IMR-90 (cell line): ENCODE data around the gene PLAAT2. TPM values are rescaled to one million over a fixed set of nuclear protein-coding genes. Genes with fewer than 3 reads are reported as not detected.
A peak's percentile ranks its signal among the peaks of the same experiment; 100 is the strongest.

ENCODE experiments used
- ATAC-seq: fragments of 200-7000 bp; cut with Tn5 transposase; 2 replicates; pipeline ENCODE4 v1.9.1; 2020; ENCODE audit warnings: low read depth, mild to moderate bottlenecking, moderate library complexity
- BruUV-seq: library from RNA; stranded (reverse); fragments of 400-500 nt; replicated peaks from 2 replicates; lab custom pipeline; 2021; lab: Mats Ljungman, UMichigan
- CTCF ChIA-PET: fragments of 300-600 bp; formaldehyde crosslinking; extraction: SDS; loops from one replicate; lab custom pipeline; 2021; ENCODE audit warnings: antibody characterized with exemption; lab: Yijun Ruan, JAX
- POLR2A ChIA-PET: fragments of 300-600 bp; sonication (Branson Sonifier 250); formaldehyde crosslinking; loops from one replicate; lab custom pipeline; 2022; ENCODE audit warnings: antibody characterized with exemption; ENCODE audit not compliant: unreplicated experiment; lab: Charles Lee
- DNase-seq: peaks from one replicate; pipeline ENCODE4 v3.0.0; 2013
- H2AFZ ChIP-seq: replicated peaks from 2 replicates; pipeline ENCODE3; 2013; ENCODE audit warnings: low read length, mild to moderate bottlenecking; ENCODE audit not compliant: poor library complexity
- H2AK5ac ChIP-seq: 2 replicates; pipeline ENCODE4 v1.6.1; 2013; ENCODE audit warnings: low read depth, low read length, inconsistent platforms
- H2AK9ac ChIP-seq: replicated peaks from 2 replicates; pipeline ENCODE3; 2013; ENCODE audit warnings: mild to moderate bottlenecking, low read depth, low read length, moderate library complexity; ENCODE audit not compliant: poor library complexity
- H2BK120ac ChIP-seq: 2 replicates; pipeline ENCODE4 v1.6.1; 2013; ENCODE audit warnings: low read depth, low read length, inconsistent platforms
- H2BK15ac ChIP-seq: 3 replicates; pipeline ENCODE4 v1.6.1; 2013; ENCODE audit warnings: low read depth, low read length, inconsistent platforms
- H2BK20ac ChIP-seq: 2 replicates; pipeline ENCODE4 v1.6.1; 2013; ENCODE audit warnings: low read depth, mild to moderate bottlenecking, inconsistent platforms, low read length, moderate library complexity
- H2BK5ac ChIP-seq: 2 replicates; pipeline ENCODE4 v1.6.1; 2013; ENCODE audit warnings: mild to moderate bottlenecking, low read depth, low read length, inconsistent platforms; ENCODE audit not compliant: poor library complexity, severe bottlenecking
- H3K14ac ChIP-seq: replicated peaks from 2 replicates; pipeline ENCODE4 v1.6.1; 2013; ENCODE audit warnings: low read depth, low read length, inconsistent platforms
- H3K18ac ChIP-seq: 2 replicates; pipeline ENCODE4 v1.6.1; 2013; ENCODE audit warnings: low read depth, low read length, control low read depth
- H3K23ac ChIP-seq: 2 replicates; pipeline ENCODE4 v1.6.1; 2013; ENCODE audit warnings: low read depth, low read length, inconsistent platforms
- H3K27ac ChIP-seq: 2 replicates; pipeline ENCODE4 v1.5.1; 2013; ENCODE audit warnings: mild to moderate bottlenecking, control low read depth, low read length; ENCODE audit not compliant: insufficient read depth
- H3K27me3 ChIP-seq: 2 replicates; pipeline ENCODE4 v1.6.1; 2013; ENCODE audit warnings: low read length; ENCODE audit not compliant: control insufficient read depth, insufficient read depth
- H3K36me3 ChIP-seq: 2 replicates; pipeline ENCODE4 v1.6.1; 2013; ENCODE audit warnings: low read length, mixed read lengths; ENCODE audit not compliant: control insufficient read depth, insufficient read depth
- H3K4ac ChIP-seq: 2 replicates; pipeline ENCODE4 v1.6.1; 2013; ENCODE audit warnings: low read depth, low read length, inconsistent platforms
- H3K4me1 ChIP-seq: 2 replicates; pipeline ENCODE4 v1.6.1; 2013; ENCODE audit warnings: low read length, mixed read lengths; ENCODE audit not compliant: control insufficient read depth, insufficient read depth
- H3K4me2 ChIP-seq: 2 replicates; pipeline ENCODE4 v1.6.1; 2013; ENCODE audit warnings: low read depth, mild to moderate bottlenecking, control low read depth, low read length, moderate library complexity
- H3K4me3 ChIP-seq: 2 replicates; pipeline ENCODE4 v1.5.1; 2013; ENCODE audit warnings: low read depth, mild to moderate bottlenecking, control low read depth, low read length, moderate library complexity; ENCODE audit not compliant: insufficient read depth
- H3K56ac ChIP-seq: 2 replicates; pipeline ENCODE4 v1.6.1; 2013; ENCODE audit warnings: low read length, inconsistent platforms; ENCODE audit not compliant: insufficient read depth; ENCODE audit errors: extremely low read depth
- H3K79me1 ChIP-seq, 2 experiments: 2 replicates each; pipeline ENCODE4 v1.6.1; 2013; ENCODE audit warnings: low read length in 2 of 2, inconsistent platforms in 1 of 2, low read depth in 1 of 2
- H3K9ac ChIP-seq: 2 replicates; pipeline ENCODE4 v1.6.1; 2013; ENCODE audit warnings: low read depth, low read length, control low read depth
- H3K9me1 ChIP-seq: 2 replicates; pipeline ENCODE4 v1.6.1; 2013; ENCODE audit warnings: low read length, inconsistent platforms; ENCODE audit not compliant: insufficient read depth
- H3K9me3 ChIP-seq: 2 replicates; pipeline ENCODE4 v1.6.1; 2013; ENCODE audit warnings: low read length; ENCODE audit not compliant: control insufficient read depth, insufficient read depth
- H4K20me1 ChIP-seq: 2 replicates; pipeline ENCODE4 v1.6.1; 2013; ENCODE audit warnings: low read length, inconsistent platforms; ENCODE audit not compliant: insufficient read depth
- H4K5ac ChIP-seq: 2 replicates; pipeline ENCODE4 v1.6.1; 2013; ENCODE audit warnings: mild to moderate bottlenecking, low read depth, low read length, control low read depth
- H4K8ac ChIP-seq, 2 experiments: 2 replicates each; pipeline ENCODE4 v1.6.1; 2013; ENCODE audit warnings: low read depth in 2 of 2, low read length in 2 of 2, control low read depth in 1 of 2, inconsistent platforms in 1 of 2
- H4K91ac ChIP-seq: 2 replicates; pipeline ENCODE4 v1.6.1; 2013; ENCODE audit warnings: low read depth, low read length, inconsistent platforms; ENCODE audit not compliant: insufficient read depth
- CHD1 ChIP-seq: IDR thresholded peaks from 2 replicates; pipeline ENCODE4 v1.6.1; 2012; ENCODE audit warnings: low read depth, low read length, improper control_type of control experiment
- SMC3 ChIP-seq: fragments of 150-350 bp; IDR thresholded peaks from 2 replicates; pipeline ENCODE4 v1.6.1; 2016; ENCODE audit warnings: low read depth, mild to moderate bottlenecking, antibody characterized with exemption, low read length, moderate library complexity
- WGBS, 2 experiments: methylation state at CpG; one replicate each; pipeline versions ENCODE4 v1.1.5 to v1.1.7; 2013; ENCODE audit warnings: missing lambda C conversion rate in 2 of 2; ENCODE audit not compliant: insufficient read length in 1 of 2; ENCODE audit errors: extremely low coverage in 2 of 2; 5-methylcytosine and 5-hydroxymethylcytosine counted together
- dilution Hi-C: fragments of 300-500 bp; cut with HindIII; formaldehyde crosslinking; loops from one replicate; pipeline ENCODE4 v1.14.3; 2018; ENCODE audit warnings: low sequenced_read_pairs; ENCODE audit not compliant: unreplicated experiment
- in situ Hi-C: fragments of 300-500 bp; cut with MboI; formaldehyde crosslinking; loops from 3 replicates; pipeline ENCODE4 v1.14.3; 2019; ENCODE audit warnings: low sequenced_read_pairs, inconsistent platforms, mixed read lengths
- intact Hi-C: fragments of 100-400 bp; cut with micrococcal nuclease; formaldehyde crosslinking; loops from 2 replicates; pipeline ENCODE4 v1.10.0; 2022
- polyA plus RNA-seq, 3 experiments: library from polyadenylated mRNA; depleted of rRNA; stranded (reverse); fragments of >200 nt; gene quantifications; 2 replicates each; pipeline ENCODE4 v1.2.3, GENCODE V29; 2012; ENCODE audit warnings: low replicate concordance in 1 of 3
- total RNA-seq: library from RNA; depleted of rRNA; stranded (reverse); fragments of >200 nt; gene quantifications from 2 replicates; pipeline ENCODE4 v1.2.3, GENCODE V29; 2012

Gene PLAAT2
- total and polyA plus RNA-seq, 2 of the 4 experiments (the other 2 are of a cell fraction): not detected

- Histone ChIP-seq H2AFZ (no peak overlapping the region), H4K5ac (no peak overlapping the region), H2BK15ac (no peak overlapping the region), H3K9ac (no peak overlapping the region), H3K9me3 (no peaks in the 10 kb centered on the region), H3K9me1 (no peaks in the 10 kb centered on the region), H3K18ac (no peak overlapping the region), H4K20me1 (no peaks in the 10 kb centered on the region), H3K4me3 (no peak overlapping the region), H3K4ac (no peak overlapping the region), H3K4me2 (no peak overlapping the region), H2AK9ac (no peak overlapping the region), H3K23ac (no peak overlapping the region), H4K8ac (no peak overlapping the region), H3K4me1 (no peaks in the 10 kb centered on the region), H2BK120ac (no peak overlapping the region), H3K14ac (no peak overlapping the region), H3K79me1 (no peaks in the 10 kb centered on the region), H3K56ac (no peak overlapping the region), H3K27me3 (peaks cover 7% of the 10 kb centered on the region), H4K91ac (no peak overlapping the region), H2AK5ac (no peak overlapping the region), H2BK5ac (no peak overlapping the region), H2BK20ac (no peak overlapping the region), H3K27ac (no peak overlapping the region), H3K36me3 (no peaks in the 10 kb centered on the region)
- no TSS peak for BruUV-seq
- in situ Hi-C loops: no loop called here
- ChIA-PET CTCF (no interaction called here), POLR2A (no interaction called here)
- TF ChIP-seq SMC3 (no peak), CHD1 (no peak)
- dilution Hi-C loops: no loop called here
- intact Hi-C loops: no loop called here
- peak; percentile 57 for ATAC-seq
- DNase-seq: no peak
- no CpG with 5 or more reads among the region's 7 CpGs for WGBS, 2 experiments
These were observed 52.7 kb downstream of the PLAAT2 start for GRCh38 chr11:63510360-63511047.
